Activated T-helper 1 cell treated with Interleukin-2 at 50 U/mL for 16 hours (primary cell): ENCODE data around the gene HACD2.
"Not testable (repeated sequence)": the region's sequence is repeated elsewhere in the genome, so short reads cannot be mapped to it uniquely, and the experiment has no call there.

Experiments
- DNase-seq: peaks from one replicate; pipeline ENCODE4 v3.0.0-alpha.2; 2020; ENCODE audit warnings: low read depth

The HACD2 gene

DNA sequence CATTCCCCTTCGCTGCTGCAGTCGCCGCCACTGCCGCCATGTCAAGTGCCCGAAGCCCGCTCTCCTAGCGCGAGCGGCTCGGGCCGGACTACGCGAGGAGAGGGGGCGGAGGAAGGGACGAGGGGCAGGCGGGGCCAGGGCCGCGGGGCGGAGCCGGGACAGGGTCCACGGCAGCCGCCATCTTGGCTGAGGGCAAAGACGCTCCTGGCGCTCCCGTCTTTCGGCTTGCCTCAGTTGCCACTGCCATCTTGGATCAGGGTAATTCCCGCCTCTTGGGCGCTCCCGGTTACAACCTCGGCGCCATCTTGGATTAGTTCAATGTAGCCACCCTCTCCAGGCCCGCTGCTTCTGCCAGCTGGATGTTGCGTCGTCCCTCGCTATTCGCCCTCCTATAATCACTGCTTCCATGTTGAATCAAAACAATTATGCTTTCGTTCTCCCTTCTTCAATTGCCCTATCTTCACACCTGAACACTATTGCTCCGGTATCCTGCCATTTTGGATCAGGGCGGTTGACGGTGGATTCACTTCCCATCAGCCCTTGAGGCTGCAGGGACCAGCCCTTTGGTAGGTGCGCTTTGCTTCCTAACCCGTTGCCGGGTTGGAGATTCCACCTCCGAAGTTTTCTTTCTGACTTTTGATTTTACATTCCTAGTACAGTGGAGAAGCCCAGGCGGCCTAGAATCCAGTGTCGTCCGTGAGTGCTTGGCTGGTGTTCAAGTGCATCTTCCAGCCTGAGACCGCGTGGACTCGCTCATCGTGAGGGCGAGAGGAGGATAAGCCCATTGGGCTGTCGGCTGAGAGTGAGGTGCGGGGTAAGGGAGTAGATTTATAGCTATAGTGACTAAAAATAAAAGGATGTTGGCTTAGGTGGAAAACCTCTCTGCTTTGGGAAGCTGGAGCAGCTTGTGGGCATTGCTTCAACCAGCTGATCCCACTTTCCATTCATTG, at the start of gene HACD2:
Gene HACD2 (minus strand): TSS at position 66 of the 950 bp plus-strand sequence. CDS start 26 bp downstream, at position 40.
- peak; percentile 89 for DNase-seq

DNA sequence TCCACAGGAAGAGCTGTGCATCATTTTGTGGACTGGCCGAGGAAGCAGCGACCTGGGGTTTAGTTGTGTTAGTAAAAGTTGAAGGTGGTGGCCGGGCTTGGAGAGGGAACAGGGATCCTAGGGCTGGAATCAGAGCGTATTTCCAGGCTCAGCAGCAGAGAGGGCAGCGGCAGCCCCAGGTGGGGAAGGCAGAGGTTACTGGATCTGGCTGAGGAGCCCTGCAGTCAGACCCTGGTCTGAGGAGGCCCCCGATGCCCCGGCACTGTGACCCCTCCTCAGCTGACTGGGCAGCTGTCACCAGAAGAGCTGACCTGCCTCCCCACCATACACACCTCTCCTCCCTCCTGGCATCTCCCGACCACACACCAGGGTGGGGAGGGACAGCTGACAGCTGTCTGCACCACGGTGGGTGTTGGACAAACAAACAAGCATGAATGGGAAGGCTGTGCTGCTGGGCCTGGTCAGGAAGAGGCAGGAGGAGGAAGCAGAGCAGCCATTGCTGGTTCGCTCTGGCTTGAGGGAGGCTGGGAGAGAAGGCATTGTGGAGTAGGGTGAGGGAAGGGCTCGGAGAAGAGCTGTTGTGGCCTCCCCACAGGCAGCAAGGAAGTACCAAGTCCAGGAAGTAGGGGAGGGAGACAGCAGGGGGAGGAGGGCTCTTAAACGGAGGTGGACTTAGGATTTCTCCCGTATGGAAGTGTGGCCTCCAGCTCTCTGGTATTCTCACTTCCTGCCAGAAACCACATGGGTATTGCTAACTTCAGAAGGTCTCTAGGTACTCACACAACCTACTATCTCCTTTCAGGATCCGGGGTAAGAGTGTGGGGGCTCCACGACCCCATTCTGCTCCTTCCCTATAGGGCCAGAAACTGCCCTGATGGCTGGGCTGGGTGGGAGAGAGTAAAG, 49.5 kb upstream of the HACD2 start:
- no peak for DNase-seq

GRCh38 chr3:123633530-123633929, 48.7 kb upstream of the HACD2 start:
- no peak for DNase-seq

DNA sequence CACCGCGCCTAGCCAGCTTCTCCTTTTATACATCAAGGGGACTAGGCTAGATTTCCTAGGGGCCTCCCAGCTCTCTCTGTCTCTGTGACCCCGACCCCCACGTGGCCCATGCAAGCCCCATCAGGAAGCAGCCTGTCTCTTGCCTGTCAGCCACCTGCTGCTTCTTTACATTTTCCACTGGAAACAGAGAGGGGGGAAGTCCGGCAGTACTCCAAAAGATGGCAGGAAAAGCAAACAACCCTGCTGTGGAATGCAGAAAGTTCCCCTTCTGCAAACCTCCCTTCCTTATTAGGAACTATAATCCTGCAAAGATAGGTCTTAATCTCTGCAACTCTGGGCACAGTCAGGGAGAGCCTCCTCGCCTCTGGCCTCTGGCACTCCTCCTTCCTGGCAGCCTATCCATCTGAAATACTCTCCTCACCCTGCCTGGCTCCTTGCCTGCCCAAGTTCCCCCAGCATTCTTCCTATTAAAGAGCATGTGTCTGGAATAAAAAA, 47.4 kb upstream of the HACD2 start:
- DNase-seq: no peak

- no peak for DNase-seq
Observed at GRCh38 chr3:123629747-123630047, 44.8 kb upstream of the HACD2 start.

GRCh38 chr3:123628996-123629746, 44.3 kb upstream of the HACD2 start:
- no peak for DNase-seq

DNA sequence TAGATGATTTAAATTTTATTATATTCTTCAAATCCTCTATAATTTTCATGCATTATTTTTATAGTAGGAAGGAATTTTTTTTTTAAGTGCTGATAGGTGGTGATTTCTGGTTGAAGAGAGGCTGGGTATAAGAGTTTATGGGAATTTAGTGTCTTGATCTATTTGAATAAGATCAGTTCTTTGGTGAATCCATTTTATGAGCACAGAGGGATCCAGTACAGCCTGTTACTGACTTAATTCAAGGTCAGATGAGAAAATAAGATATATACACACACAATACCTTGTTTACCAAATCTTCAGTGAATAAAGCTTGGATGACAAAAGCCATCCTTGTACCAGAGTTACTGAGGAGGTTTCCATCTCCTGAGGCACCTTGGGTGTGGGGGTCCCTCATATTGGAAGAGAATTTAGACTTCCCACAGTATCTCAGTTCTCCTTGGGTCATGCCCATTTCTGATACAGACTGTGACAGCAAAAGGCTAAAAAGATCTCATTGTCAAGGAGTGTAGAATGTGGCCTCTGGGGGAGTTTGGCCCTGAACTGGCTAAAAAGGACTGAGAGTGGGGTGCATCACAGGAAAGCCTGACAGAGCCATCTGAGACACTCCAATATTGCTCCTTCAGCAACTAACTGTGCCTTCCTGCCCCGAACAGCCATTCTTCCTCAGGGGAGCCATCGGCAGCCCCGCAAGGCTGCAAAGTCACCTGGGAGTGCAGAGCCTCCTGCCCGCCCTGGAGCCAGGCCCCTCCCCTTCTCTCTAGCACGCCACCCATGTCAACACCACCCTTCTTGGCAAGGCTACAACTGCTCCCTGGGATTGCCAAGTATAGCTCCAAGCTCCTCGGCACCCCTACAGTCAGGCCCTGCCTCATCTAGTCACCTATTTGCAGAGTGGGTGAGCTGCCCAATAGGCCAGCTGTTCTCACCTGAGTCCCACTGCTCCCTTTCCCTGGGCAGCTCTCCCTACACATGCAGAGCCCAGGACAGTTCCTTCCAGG, 43.1 kb upstream of the HACD2 start:
- DNase-seq: no peak

DNA sequence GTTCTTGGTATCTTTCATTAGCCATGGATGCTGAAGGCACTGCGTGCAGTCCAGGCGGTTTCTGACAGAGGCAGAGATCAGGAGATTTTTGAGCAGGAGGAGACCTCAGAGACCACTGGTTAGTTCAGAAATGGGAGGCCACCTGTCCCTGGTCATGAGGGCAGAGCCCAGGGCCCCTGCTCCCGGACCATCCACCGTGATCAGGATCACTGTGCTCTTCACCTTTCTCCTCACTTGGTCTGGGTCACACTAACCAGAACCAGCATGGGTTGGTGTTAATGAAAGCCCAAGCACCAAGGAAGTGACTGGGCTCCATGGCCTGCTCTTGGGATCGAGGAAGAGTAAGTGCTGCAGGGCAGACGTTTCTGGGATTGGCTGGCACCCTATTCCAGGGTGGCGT, 42.0 kb upstream of the HACD2 start:
- no peak for DNase-seq

DNA sequence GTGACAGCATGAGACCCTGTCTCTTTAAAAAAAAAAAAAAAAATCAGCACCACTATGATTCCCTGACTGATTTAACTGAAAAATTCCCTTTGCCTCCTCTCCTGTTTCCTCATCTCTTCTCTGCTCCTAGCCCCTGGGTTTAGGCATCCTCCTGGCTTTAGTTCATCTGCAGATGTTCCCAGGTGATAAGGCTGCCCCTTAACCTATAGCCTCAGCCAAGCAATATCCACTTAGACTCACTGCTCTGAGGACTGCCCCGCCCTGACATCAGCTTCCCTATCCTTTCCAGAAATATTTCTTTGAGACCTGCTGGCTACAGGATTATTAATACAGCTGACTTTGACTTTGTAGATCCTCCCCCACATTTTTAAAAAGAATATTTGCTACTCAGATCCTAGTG, 39.4 kb upstream of the HACD2 start:
- no peak for DNase-seq

GRCh38 chr3:123623346-123623880, 38.6 kb upstream of the HACD2 start:
- no peak for DNase-seq

DNA sequence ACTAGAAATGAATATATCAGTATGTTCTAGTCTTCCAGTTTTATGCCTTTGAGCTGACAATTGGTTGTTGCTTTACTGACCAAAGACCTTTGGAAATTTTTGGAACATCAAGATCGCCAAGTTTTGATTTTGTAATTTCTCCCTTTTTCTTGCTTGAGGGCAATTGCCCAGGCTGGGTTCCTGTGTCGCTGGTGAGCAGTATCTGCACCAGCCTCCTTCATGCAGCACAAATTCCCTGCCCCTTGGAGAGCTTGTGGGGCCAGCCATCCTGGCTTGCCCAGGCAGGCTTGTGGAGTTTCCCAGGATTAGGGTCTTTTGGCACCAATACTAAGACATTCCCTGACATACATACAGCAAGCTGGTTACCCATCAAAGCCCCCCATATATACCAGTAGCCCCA, 37.9 kb upstream of the HACD2 start:
- DNase-seq: no peak

GRCh38 chr3:123621850-123622189, 37.0 kb upstream of the HACD2 start:
- no peak for DNase-seq

- DNase-seq: no peak
Observed at GRCh38 chr3:123621186-123621849, 36.5 kb upstream of the HACD2 start.

GRCh38 chr3:123620343-123620742, 35.5 kb upstream of the HACD2 start:
- DNase-seq: no peak

DNA sequence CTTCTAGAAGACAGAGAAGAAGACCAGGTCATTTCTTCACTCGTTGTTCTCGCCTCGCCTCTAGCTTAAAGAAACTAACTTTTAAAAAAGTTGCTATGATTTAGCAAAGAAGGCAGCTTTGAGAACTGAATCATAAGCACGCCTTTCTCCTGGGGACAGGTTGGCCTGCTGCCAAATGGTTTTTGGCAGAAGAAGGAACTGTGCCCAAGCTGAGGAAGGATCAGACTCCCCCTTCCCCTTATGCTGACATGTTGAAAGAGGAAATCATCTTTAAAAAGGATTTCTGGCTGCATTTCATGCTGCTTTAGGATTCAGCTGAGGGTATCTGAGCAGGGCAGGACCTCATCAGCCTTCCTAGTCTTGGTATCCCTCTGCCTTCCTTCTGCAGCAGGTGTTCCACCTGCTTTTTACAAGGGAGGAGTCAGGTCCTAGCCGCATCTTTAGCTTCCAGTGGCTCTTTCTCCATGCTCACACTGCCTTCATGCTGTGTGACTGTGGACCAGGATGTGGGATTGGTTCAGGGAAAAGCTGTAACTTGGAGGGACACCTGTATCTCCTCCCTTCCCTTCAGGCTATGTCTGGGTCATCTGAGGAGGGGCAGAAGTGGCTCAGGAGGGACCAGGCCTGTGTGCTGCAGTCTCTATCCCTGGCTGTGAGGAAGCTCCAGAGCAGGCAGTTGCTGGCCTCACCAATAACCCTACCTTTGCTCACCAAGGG, 34.1 kb upstream of the HACD2 start:
- DNase-seq: no peak

- DNase-seq: no peak
Observed at GRCh38 chr3:123618076-123618708, 33.3 kb upstream of the HACD2 start.

DNA sequence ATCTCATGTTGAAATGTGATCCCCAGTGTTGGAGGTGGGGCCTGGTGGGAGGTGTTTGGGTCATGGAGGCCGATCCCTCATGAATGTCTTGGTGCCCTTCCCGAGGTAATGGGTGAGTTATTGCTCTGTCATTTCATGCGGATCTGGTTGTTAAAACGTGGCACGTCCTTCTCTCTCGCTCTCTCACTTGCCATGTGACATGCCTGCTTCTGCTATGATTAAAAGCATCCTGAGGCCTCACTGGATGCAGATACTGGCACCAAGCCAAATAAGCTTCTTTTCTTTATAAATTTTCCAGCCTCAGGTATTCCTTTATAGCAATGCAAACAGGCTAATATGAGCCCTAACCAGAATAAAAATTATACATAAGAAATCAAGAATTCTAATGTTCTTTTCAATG, 31.7 kb upstream of the HACD2 start:
- no peak for DNase-seq

GRCh38 chr3:123613543-123613942, 28.7 kb upstream of the HACD2 start:
- no peak for DNase-seq

- not testable (repeated sequence) for DNase-seq
Observed at GRCh38 chr3:123611674-123612073, 26.8 kb upstream of the HACD2 start.
